Karpas-422 (cell line): ENCODE results near the gene PCDHA3. TPM values are rescaled to one million over a fixed set of nuclear protein-coding genes. Genes with fewer than 3 reads are reported as not detected.
"Not testable (repeated sequence)": the region's sequence is repeated elsewhere in the genome, so short reads cannot be mapped to it uniquely, and the experiment has no call there.

Experiments used
- DNase-seq: peaks from one replicate; pipeline ENCODE4 v3.0.0-alpha.2; 2015
- H2AFZ ChIP-seq: fragments of 200-600 bp; sonication (generic); 2 replicates; pipeline ENCODE4 v1.6.1; 2014; ENCODE audit warnings: antibody characterized with exemption, low read length, mixed read lengths
- H3K27ac ChIP-seq: fragments of 200-600 bp; sonication (generic); 2 replicates; pipeline ENCODE4 v1.5.1; 2014; ENCODE audit warnings: mild to moderate bottlenecking, low read length, moderate library complexity
- H3K27me3 ChIP-seq: fragments of 200-600 bp; sonication (generic); 2 replicates; pipeline ENCODE4 v1.6.1; 2014; ENCODE audit warnings: low read length, mixed read lengths
- H3K36me3 ChIP-seq: fragments of 200-600 bp; sonication (generic); 2 replicates; pipeline ENCODE4 v1.6.1; 2014; ENCODE audit warnings: low read length, mixed read lengths; ENCODE audit not compliant: insufficient read depth
- H3K4me1 ChIP-seq: fragments of 200-600 bp; sonication (generic); 2 replicates; pipeline ENCODE4 v1.6.1; 2014; ENCODE audit warnings: mild to moderate bottlenecking, low read length, mixed read lengths
- H3K4me2 ChIP-seq: fragments of 200-600 bp; sonication (generic); 2 replicates; pipeline ENCODE4 v1.6.1; 2014; ENCODE audit warnings: low read length, low read depth, mild to moderate bottlenecking; ENCODE audit not compliant: poor library complexity, severe bottlenecking
- H3K4me3 ChIP-seq: fragments of 200-600 bp; sonication (generic); 2 replicates; pipeline ENCODE4 v1.5.1; 2014; ENCODE audit warnings: mild to moderate bottlenecking, antibody characterized with exemption, low read length, mixed read lengths
- H3K79me2 ChIP-seq: fragments of 200-600 bp; sonication (generic); 2 replicates; pipeline ENCODE4 v1.6.1; 2014; ENCODE audit warnings: mild to moderate bottlenecking, low read length, mixed read lengths
- H3K9ac ChIP-seq: fragments of 200-600 bp; sonication (generic); 2 replicates; pipeline ENCODE4 v1.6.0; 2014; ENCODE audit warnings: low read length
- H3K9me2 ChIP-seq: fragments of 200-600 bp; sonication (generic), shearing (Covaris generic); replicated peaks from 2 replicates; pipeline ENCODE4 v1.6.0; 2014; ENCODE audit warnings: mild to moderate bottlenecking, low read length, moderate library complexity; ENCODE audit not compliant: insufficient read depth
- H3K9me3 ChIP-seq: fragments of 300-700, 200-600 bp; sonication (generic); 2 replicates; pipeline ENCODE4 v1.6.1; 2014; ENCODE audit warnings: low read length, mixed read lengths
- H4K20me1 ChIP-seq: fragments of 200-600 bp; sonication (generic); 2 replicates; pipeline ENCODE4 v1.6.1; 2014; ENCODE audit warnings: mild to moderate bottlenecking, antibody characterized with exemption, low read length, low read depth; ENCODE audit not compliant: insufficient read depth
- total RNA-seq: library from RNA; depleted of rRNA; stranded (reverse); fragments of >200 nt; shearing (Covaris generic); gene quantifications from 2 replicates; pipeline ENCODE4 v1.2.3, GENCODE V29; 2014; ENCODE audit warnings: low replicate concordance; rRNA removed

Gene PCDHA3
- total RNA-seq, 1 experiment from 2014 or later, result not detected

- no peaks in the 10 kb centered on the region for H3K4me1 ChIP-seq
- no peaks in the 10 kb centered on the region for H3K9me3 ChIP-seq
- no peak within 1 kb of the TSS for H3K9ac ChIP-seq
- no peak within 1 kb of the TSS for H3K27ac ChIP-seq
- H3K27me3 ChIP-seq, result no peaks in the 10 kb centered on the region
- H3K4me3 ChIP-seq, result no peak within 1 kb of the TSS
- no peaks in the 10 kb centered on the region for H4K20me1 ChIP-seq
- DNase-seq, result peak; percentile 75
- H3K9me2 ChIP-seq, result no peaks in the 10 kb centered on the region
- H3K36me3 ChIP-seq, result no peaks in the 10 kb centered on the region
- H2AFZ ChIP-seq, result no peak within 1 kb of the TSS
- no peaks in the 10 kb centered on the region for H3K79me2 ChIP-seq
- H3K4me2 ChIP-seq, result peak within 1 kb of the TSS; percentile 28
These were observed 40.4 kb downstream of the PCDHA3 start, which contains the start of gene PCDHA8 for GRCh38 chr5:140840978-140841962. Gene PCDHA8, plus strand, starts transcription at chr5:140841187. Its CDS starts 135 bp downstream, at chr5:140841322.

GRCh38 chr5:140842798-140843733 lies 42.2 kb downstream of the PCDHA3 start:
- no peak overlapping the region for H3K4me3 ChIP-seq
- H3K36me3 ChIP-seq, result no peaks in the 10 kb centered on the region
- no peak for DNase-seq
- H3K4me2 ChIP-seq, result no peak overlapping the region
- no peaks in the 10 kb centered on the region for H3K9me3 ChIP-seq
- H4K20me1 ChIP-seq, result no peaks in the 10 kb centered on the region
- no peaks in the 10 kb centered on the region for H3K27me3 ChIP-seq
- H3K79me2 ChIP-seq, result no peaks in the 10 kb centered on the region
- no peak overlapping the region for H3K9ac ChIP-seq
- H3K4me1 ChIP-seq, result no peaks in the 10 kb centered on the region
- H3K9me2 ChIP-seq, result no peaks in the 10 kb centered on the region
- no peak overlapping the region for H2AFZ ChIP-seq
- H3K27ac ChIP-seq, result no peak overlapping the region

GRCh38 chr5:140848139-140849102 lies 47.6 kb downstream of the PCDHA3 start, which contains the start of gene PCDHA9:
Gene PCDHA9, plus strand, starts transcription at chr5:140848382. Its CDS starts 114 bp downstream, at chr5:140848496.
- not testable (repeated sequence) for H3K4me2 ChIP-seq, H3K27ac ChIP-seq

GRCh38 chr5:140849831-140850634 lies 49.2 kb downstream of the PCDHA3 start:
- not testable (repeated sequence) for H3K4me3 ChIP-seq, H3K4me2 ChIP-seq, H2AFZ ChIP-seq, H3K36me3 ChIP-seq, H4K20me1 ChIP-seq, H3K9ac ChIP-seq, H3K9me3 ChIP-seq, H3K9me2 ChIP-seq, DNase-seq, H3K27ac ChIP-seq, H3K27me3 ChIP-seq, H3K79me2 ChIP-seq, H3K4me1 ChIP-seq

More at GRCh38 chr5:140848139-140849102, 47.6 kb downstream of the PCDHA3 start, which contains the start of gene PCDHA9:
- not testable (repeated sequence) for H3K4me1 ChIP-seq, H4K20me1 ChIP-seq, H3K36me3 ChIP-seq, H3K4me3 ChIP-seq, H3K27me3 ChIP-seq, H3K79me2 ChIP-seq, H2AFZ ChIP-seq, H3K9ac ChIP-seq, H3K9me3 ChIP-seq, H3K9me2 ChIP-seq, DNase-seq

Other genes starting within 250 kb of the PCDHA3 start
- 27.1 and 45.7 TPM in 2 replicates for gene SRA1, start 243.6 kb upstream of the PCDHA3 start, total RNA-seq
- gene APBB3, start 236.5 kb upstream of the PCDHA3 start, total RNA-seq, result 33.2 and 42.2 TPM in 2 replicates
- gene SLC35A4, start 236.2 kb upstream of the PCDHA3 start, total RNA-seq, result 19.0 and 33.5 TPM in 2 replicates
- not detected in 2 replicates for gene CD14, start 167.9 kb upstream of the PCDHA3 start, total RNA-seq
- 23.8 and 29.9 TPM in 2 replicates for gene TMCO6, start 161.6 kb upstream of the PCDHA3 start, total RNA-seq
- 126 and 131 TPM in 2 replicates for gene NDUFA2, start 153.4 kb upstream of the PCDHA3 start, total RNA-seq
- gene IK, start 153.2 kb upstream of the PCDHA3 start, total RNA-seq, result 101 and 106 TPM in 2 replicates
- gene WDR55, start 136.2 kb upstream of the PCDHA3 start, total RNA-seq, result 15.9 and 21.5 TPM in 2 replicates
- 0.71 and 2.0 TPM in 2 replicates for gene DND1, start 127.5 kb upstream of the PCDHA3 start, total RNA-seq
- 29.9 and 61.0 TPM in 2 replicates for gene HARS1, start 109.7 kb upstream of the PCDHA3 start, total RNA-seq
- gene HARS2, start 109.6 kb upstream of the PCDHA3 start, total RNA-seq, result 18.1 and 18.3 TPM in 2 replicates
- 18.1 and 20.6 TPM in 2 replicates for gene ZMAT2, start 100.6 kb upstream of the PCDHA3 start, total RNA-seq
- not detected in 2 replicates for gene PCDHA1, start 14.9 kb upstream of the PCDHA3 start, total RNA-seq
- gene PCDHA2, start 6.2 kb upstream of the PCDHA3 start, total RNA-seq, result not detected in 2 replicates
- not detected in 2 replicates for gene PCDHA4, start 6.0 kb downstream of the PCDHA3 start, total RNA-seq
- not detected in 2 replicates for gene PCDHA5, start 20.6 kb downstream of the PCDHA3 start, total RNA-seq
- not detected in 2 replicates for gene PCDHA6, start 26.9 kb downstream of the PCDHA3 start, total RNA-seq
- gene PCDHA7, start 33.2 kb downstream of the PCDHA3 start, total RNA-seq, result not detected in 2 replicates
- gene PCDHA8, start 40.1 kb downstream of the PCDHA3 start, total RNA-seq, result not detected in 2 replicates
- not detected in 2 replicates for gene PCDHA9, start 47.3 kb downstream of the PCDHA3 start, total RNA-seq
- gene PCDHA10, start 54.8 kb downstream of the PCDHA3 start, total RNA-seq, result not detected in 2 replicates
- gene PCDHA11, start 67.9 kb downstream of the PCDHA3 start, total RNA-seq, result not detected in 2 replicates
- not detected in 2 replicates for gene PCDHA12, start 74.3 kb downstream of the PCDHA3 start, total RNA-seq
- gene PCDHA13, start 81.1 kb downstream of the PCDHA3 start, total RNA-seq, result not detected in 2 replicates
- gene PCDHAC1, start 125.2 kb downstream of the PCDHA3 start, total RNA-seq, result not detected in 2 replicates
- gene PCDHAC2, start 165.4 kb downstream of the PCDHA3 start, total RNA-seq, result not detected in 2 replicates